Liver (tissue), 3 donors: ENCODE results near the gene NDC1.

Source experiments
- ATF3 ChIP-seq: IDR thresholded peaks from 2 replicates; pipeline ENCODE4 v1.6.1; 2016; ENCODE audit warnings: antibody characterized with exemption
- CTCF ChIP-seq: fragments of 150-350 bp; IDR thresholded peaks from 2 replicates; pipeline ENCODE4 v1.5.1; 2017; ENCODE audit warnings: improper control_type of control experiment, low read depth, low read length; ENCODE audit not compliant: missing input control
- GABPA ChIP-seq, 2 donors: IDR thresholded peaks in 1 of 2; conservative IDR thresholded peaks in 1 of 2; 2 replicates each; pipeline ENCODE4 v1.6.1; 2016; ENCODE audit warnings: antibody characterized with exemption in 2 of 2, mild to moderate bottlenecking in 1 of 2, moderate library complexity in 1 of 2
- RAD21 ChIP-seq, 2 donors: IDR thresholded peaks; 2 replicates each; pipeline ENCODE4 v1.6.1; 2016; ENCODE audit warnings: antibody characterized with exemption in 2 of 2, mild to moderate bottlenecking in 2 of 2
- REST ChIP-seq: IDR thresholded peaks from 2 replicates; pipeline ENCODE4 v1.6.1; 2016; ENCODE audit warnings: antibody characterized with exemption, mild to moderate bottlenecking
- SP1 ChIP-seq: IDR thresholded peaks from 2 replicates; pipeline ENCODE4 v1.6.1; 2018; ENCODE audit warnings: antibody characterized with exemption, mild to moderate bottlenecking
- TAF1 ChIP-seq: conservative IDR thresholded peaks from 2 replicates; pipeline ENCODE4 v1.6.1; 2016; ENCODE audit warnings: antibody characterized with exemption, mild to moderate bottlenecking
- YY1 ChIP-seq: IDR thresholded peaks from 2 replicates; pipeline ENCODE4 v1.6.1; 2016; ENCODE audit warnings: antibody characterized with exemption, mild to moderate bottlenecking
- donor health status: healthy.
- donor health status: healthy.

- TF ChIP-seq CTCF: no peak
- TF ChIP-seq YY1: no peak
- no peak for TF ChIP-seq ATF3
- no peak for TF ChIP-seq SP1
- TF ChIP-seq TAF1: no peak
- TF ChIP-seq RAD21 (IDR thresholded peaks at IDR 0.05): no peak
- TF ChIP-seq REST: no peak
- TF ChIP-seq GABPA (IDR thresholded peaks at IDR 0.05 in 1 of 2, conservative IDR thresholded peaks at IDR 0.05 in 1 of 2): no peak
These were observed 102.4 kb downstream of the NDC1 start for GRCh38 chr1:53735681-53736080.
